Measurements from ENCODE around the gene OR10AD1. TPM values are rescaled to one million over a fixed set of nuclear protein-coding genes. Genes with fewer than 3 reads are reported as not detected.

OR10AD1 gene
- total and polyA plus RNA-seq, 9 of the 15 experiments (the other 6 are each of a cell fraction or from before 2014, with no cell fraction given), result not detected

DNA sequence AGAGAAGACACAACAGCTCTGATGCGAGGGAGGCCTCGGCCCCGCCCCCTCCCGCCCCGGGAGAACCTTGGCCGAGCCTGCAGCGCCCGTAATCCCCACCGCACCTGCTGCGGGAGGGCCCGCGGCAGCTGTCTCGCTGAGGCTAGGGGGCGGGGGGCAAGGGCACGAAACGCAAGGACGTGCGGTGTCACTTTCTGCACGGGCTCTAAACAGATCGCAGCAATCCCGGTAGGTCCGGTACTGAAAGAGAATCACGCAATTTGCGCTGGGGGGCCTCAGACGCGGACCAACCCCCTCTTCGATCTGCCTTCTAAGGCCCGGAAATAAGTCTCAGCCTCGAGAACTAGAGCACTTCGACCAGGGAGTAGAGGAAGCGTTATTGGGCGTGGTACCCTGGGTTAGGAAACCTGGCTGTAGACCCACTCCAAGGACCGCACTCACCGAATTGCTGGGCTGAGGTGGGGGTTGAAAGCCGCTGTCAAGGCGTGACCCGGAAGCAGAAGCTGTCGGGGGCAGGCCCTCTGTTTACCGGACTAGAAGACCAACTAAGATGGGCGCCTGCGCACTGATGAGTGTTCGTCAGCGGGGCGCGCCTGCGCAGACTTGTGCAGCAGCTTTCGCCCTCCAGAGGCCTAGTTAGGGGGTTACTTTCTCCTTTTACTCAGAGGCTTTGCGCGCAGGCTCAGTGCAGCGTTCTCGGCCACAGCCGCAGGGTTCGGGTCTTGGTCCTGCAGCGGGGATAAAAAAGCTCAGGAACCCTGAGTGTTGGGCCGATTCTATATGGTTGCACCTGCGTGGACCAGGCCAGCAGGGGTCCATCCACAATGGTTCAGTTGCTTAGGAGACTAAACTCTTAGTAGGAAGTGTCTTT is 45.8 kb downstream of the OR10AD1 start, which contains the start of gene ASB8 (continued):
- peak; percentile 47; the same call in 1 of the 2 replicates for TF ChIP-seq MYC (IDR thresholded peaks at IDR 0.05; ENCODE audit: low read depth, low read length)
- no peak; the same call in 1 of the 2 replicates for TF ChIP-seq MYC (CRISPR knock-in tag; IDR thresholded peaks at IDR 0.05; ENCODE audit: borderline replicate concordance, low read depth)
- TF ChIP-seq ZNF57 (CRISPR knock-in tag; IDR thresholded peaks at IDR 0.05), result no peak
- peak; percentile 78 for TF ChIP-seq PHF20 (IDR thresholded peaks at IDR 0.05; ENCODE audit: partially characterized antibody)
- TF ChIP-seq PKNOX1 (IDR thresholded peaks at IDR 0.05), result peak; percentile 72
- TF ChIP-seq, protein P1, sequence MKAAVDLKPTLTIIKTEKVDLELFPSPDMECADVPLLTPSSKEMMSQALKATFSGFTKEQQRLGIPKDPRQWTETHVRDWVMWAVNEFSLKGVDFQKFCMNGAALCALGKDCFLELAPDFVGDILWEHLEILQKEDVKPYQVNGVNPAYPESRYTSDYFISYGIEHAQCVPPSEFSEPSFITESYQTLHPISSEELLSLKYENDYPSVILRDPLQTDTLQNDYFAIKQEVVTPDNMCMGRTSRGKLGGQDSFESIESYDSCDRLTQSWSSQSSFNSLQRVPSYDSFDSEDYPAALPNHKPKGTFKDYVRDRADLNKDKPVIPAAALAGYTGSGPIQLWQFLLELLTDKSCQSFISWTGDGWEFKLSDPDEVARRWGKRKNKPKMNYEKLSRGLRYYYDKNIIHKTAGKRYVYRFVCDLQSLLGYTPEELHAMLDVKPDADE (conservative IDR thresholded peaks at IDR 0.05; ENCODE audit: control insufficient read depth, low read depth, low read length), result no peak; the same call in 1 of the 2 replicates
- no peak for TF ChIP-seq ZNF311 (CRISPR knock-in tag; IDR thresholded peaks at IDR 0.05)
- TF ChIP-seq SAP30 (IDR thresholded peaks at IDR 0.05; ENCODE audit: borderline replicate concordance, insufficient read depth, low read depth, low read length, poor library complexity, severe bottlenecking), result peak; percentile 95
- peak; percentile 68 for TF ChIP-seq CXXC5 (CRISPR knock-in tag; IDR thresholded peaks at IDR 0.05)
- TF ChIP-seq SP1 (CRISPR knock-in tag; IDR thresholded peaks at IDR 0.05), result 0 out of 2 replicates have a peak, but pooled peaks have one; percentile 17
- no peak for TF ChIP-seq CBX1 (IDR thresholded peaks at IDR 0.05; ENCODE audit: low read depth)
- peak; percentile 73 for TF ChIP-seq HDAC2 (IDR thresholded peaks at IDR 0.05)
- TF ChIP-seq, protein P2, sequence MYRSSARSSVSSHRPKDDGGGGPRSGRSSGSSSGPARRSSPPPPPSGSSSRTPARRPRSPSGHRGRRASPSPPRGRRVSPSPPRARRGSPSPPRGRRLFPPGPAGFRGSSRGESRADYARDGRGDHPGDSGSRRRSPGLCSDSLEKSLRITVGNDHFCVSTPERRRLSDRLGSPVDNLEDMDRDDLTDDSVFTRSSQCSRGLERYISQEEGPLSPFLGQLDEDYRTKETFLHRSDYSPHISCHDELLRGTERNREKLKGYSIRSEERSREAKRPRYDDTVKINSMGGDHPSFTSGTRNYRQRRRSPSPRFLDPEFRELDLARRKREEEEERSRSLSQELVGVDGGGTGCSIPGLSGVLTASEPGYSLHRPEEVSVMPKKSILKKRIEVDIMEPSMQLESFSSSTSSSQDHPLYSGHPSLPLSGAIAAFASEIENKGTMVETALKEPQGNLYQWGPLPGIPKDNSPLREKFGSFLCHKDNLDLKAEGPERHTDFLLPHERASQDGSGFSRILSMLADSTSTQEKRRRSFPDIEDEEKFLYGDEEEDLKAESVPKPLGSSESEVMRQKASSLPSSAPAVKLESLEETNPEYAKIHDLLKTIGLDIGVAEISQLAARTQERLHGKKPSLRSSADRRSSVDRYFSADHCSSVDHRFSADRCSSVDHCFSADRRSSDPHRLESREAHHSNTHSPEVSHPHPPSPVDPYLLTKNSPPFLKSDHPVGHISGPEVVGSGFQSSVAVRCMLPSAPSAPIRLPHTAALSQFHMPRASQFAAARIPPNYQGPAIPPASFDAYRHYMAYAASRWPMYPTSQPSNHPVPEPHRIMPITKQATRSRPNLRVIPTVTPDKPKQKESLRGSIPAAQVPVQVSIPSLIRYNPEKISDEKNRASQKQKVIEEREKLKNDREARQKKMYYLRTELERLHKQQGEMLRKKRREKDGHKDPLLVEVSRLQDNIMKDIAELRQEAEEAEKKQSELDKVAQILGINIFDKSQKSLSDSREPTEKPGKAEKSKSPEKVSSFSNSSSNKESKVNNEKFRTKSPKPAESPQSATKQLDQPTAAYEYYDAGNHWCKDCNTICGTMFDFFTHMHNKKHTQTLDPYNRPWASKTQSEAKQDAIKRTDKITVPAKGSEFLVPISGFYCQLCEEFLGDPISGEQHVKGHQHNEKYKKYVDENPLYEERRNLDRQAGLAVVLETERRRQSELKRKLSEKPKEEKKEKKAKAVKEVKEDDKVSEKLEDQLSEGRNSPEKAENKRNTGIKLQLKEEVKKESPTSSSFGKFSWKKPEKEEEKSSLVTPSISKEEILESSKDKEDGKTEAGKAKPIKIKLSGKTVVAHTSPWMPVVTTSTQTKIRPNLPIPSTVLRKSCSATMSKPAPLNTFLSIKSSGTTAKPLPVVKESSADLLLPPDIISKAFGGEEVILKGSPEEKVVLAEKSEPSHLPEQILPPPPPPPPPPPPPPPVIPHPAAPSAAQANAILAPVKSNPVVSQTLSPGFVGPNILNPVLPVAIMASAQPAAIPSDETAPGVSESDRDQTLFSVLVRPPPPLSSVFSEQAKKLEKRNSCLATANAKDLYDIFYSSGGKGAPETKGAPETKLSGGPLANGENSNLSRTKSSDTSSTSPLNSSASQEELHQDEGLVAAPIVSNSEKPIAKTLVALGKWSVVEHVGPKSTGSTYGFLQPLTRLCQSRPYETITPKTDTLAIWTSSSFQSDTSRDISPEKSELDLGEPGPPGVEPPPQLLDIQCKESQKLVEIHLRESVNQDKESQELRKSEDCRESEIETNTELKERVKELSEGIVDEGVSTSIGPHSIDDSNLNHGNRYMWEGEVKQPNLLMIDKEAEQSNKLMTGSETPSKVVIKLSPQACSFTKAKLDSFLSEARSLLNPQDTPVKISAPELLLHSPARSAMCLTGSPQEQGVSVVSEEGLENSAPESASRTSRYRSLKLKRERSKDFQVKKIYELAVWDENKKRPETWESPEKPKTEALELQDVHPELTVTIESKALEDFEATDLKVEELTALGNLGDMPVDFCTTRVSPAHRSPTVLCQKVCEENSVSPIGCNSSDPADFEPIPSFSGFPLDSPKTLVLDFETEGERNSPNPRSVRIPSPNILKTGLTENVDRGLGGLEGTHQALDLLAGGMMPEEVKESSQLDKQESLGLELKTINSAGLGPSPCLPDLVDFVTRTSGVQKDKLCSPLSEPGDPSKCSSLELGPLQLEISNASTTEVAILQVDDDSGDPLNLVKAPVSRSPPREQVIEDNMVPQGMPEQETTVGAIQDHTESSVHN (IDR thresholded peaks at IDR 0.05; ENCODE audit: borderline replicate concordance in 1 of 2, low read depth in 1 of 2), result no peak

Data from K562 (cell line).